Measurements from ENCODE around the gene MBIP.
A peak's percentile ranks its signal among the peaks of the same experiment; 100 is the strongest.

Gene MBIP, protein sequence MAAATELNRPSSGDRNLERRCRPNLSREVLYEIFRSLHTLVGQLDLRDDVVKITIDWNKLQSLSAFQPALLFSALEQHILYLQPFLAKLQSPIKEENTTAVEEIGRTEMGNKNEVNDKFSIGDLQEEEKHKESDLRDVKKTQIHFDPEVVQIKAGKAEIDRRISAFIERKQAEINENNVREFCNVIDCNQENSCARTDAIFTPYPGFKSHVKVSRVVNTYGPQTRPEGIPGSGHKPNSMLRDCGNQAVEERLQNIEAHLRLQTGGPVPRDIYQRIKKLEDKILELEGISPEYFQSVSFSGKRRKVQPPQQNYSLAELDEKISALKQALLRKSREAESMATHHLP

GRCh38 chr14:36320200-36320896 is at the start of gene MBIP:
TSS of gene MBIP (minus strand) at chr14:36320637. CDS start at chr14:36320588, 49 bp downstream.
- peak; percentile 90 for DNase-seq
- peaks cover 40% of the 10 kb centered on the region for H3K4me1 Mint-ChIP-seq
- H3K4me3 Mint-ChIP-seq, result peak within 1 kb of the TSS; percentile 95
- TF ChIP-seq, protein P1, sequence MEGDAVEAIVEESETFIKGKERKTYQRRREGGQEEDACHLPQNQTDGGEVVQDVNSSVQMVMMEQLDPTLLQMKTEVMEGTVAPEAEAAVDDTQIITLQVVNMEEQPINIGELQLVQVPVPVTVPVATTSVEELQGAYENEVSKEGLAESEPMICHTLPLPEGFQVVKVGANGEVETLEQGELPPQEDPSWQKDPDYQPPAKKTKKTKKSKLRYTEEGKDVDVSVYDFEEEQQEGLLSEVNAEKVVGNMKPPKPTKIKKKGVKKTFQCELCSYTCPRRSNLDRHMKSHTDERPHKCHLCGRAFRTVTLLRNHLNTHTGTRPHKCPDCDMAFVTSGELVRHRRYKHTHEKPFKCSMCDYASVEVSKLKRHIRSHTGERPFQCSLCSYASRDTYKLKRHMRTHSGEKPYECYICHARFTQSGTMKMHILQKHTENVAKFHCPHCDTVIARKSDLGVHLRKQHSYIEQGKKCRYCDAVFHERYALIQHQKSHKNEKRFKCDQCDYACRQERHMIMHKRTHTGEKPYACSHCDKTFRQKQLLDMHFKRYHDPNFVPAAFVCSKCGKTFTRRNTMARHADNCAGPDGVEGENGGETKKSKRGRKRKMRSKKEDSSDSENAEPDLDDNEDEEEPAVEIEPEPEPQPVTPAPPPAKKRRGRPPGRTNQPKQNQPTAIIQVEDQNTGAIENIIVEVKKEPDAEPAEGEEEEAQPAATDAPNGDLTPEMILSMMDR (IDR thresholded peaks at IDR 0.05), result no peak
- H3K27ac Mint-ChIP-seq, result peak within 1 kb of the TSS; percentile 96
- no peaks in the 10 kb centered on the region for H3K36me3 Mint-ChIP-seq (ENCODE audit: low read depth)
- H3K9me3 Mint-ChIP-seq, result peaks cover 9% of the 10 kb centered on the region
- peaks cover 15% of the 10 kb centered on the region for H3K27me3 Mint-ChIP-seq (ENCODE audit: low read depth, poor library complexity)

GRCh38 chr14:36367985-36368774 is 47.7 kb upstream of the MBIP start:
- peaks cover 12% of the 10 kb centered on the region for H3K27me3 Mint-ChIP-seq (ENCODE audit: low read depth, poor library complexity)
- TF ChIP-seq, protein P1 (IDR thresholded peaks at IDR 0.05), result no peak
- no peaks in the 10 kb centered on the region for H3K9me3 Mint-ChIP-seq
- no peak for DNase-seq
- H3K4me3 Mint-ChIP-seq, result no peak overlapping the region
- H3K27ac Mint-ChIP-seq, result no peak overlapping the region
- H3K4me1 Mint-ChIP-seq, result no peaks in the 10 kb centered on the region
- no peaks in the 10 kb centered on the region for H3K36me3 Mint-ChIP-seq (ENCODE audit: low read depth)

- peaks cover 6% of the 10 kb centered on the region for H3K27me3 Mint-ChIP-seq (ENCODE audit: low read depth, poor library complexity)
- H3K4me1 Mint-ChIP-seq, result no peaks in the 10 kb centered on the region
- DNase-seq, result no peak
- no peaks in the 10 kb centered on the region for H3K36me3 Mint-ChIP-seq (ENCODE audit: low read depth)
- no peaks in the 10 kb centered on the region for H3K9me3 Mint-ChIP-seq
- no peak overlapping the region for H3K27ac Mint-ChIP-seq
- no peak overlapping the region for H3K4me3 Mint-ChIP-seq
- TF ChIP-seq, protein P1 (IDR thresholded peaks at IDR 0.05), result no peak
Measured at GRCh38 chr14:36365766-36366165, 45.3 kb upstream of the MBIP start.

DNA sequence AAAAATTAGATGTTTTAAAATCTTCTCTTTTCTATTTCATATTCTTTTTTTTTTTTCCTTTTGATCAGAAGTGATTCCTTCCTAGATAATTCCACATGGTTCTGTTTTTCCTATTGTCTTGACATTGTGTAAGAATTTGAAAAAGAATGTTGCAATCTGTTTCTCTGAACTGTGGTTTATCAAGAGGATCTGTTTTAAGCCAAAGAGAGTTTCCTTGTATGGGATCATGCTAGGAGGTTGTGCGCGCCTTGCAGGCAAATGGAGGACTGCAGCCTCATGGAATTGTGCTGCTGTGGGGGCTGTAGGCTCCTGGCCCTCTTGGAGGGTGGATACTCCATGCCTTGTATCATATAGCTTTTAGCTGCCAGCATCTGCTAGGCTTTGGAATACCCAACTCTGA is 43.3 kb upstream of the MBIP start:
- Mint-ChIP-seq H3K4me1 (no peaks in the 10 kb centered on the region), H3K27ac (no peak overlapping the region), H3K9me3 (no peaks in the 10 kb centered on the region), H3K27me3 (ENCODE audit: low read depth, poor library complexity) (peaks cover 3% of the 10 kb centered on the region), H3K4me3 (no peak overlapping the region), H3K36me3 (ENCODE audit: low read depth) (no peaks in the 10 kb centered on the region)
- no peak for DNase-seq
- TF ChIP-seq, protein P1 (IDR thresholded peaks at IDR 0.05), result no peak

DNA sequence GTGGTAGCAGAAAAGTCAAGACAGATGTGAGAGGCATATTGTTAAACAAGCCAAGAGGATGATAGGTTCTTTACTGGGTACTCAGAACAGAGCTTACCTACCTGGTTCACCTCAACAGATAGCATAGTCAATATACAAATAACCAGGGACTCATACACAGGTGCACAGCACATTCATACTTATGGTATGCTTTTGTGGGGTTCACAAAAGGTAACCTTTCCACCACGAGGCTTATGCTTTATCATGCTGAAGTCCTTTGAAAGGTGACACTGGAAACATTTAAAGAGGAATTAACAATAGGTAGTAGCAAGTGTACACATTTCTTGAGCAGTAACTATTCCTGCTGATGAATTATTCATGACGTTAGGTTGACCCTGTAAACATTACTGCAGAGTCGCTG is 42.2 kb upstream of the MBIP start:
- no peak overlapping the region for H3K4me3 Mint-ChIP-seq
- H3K36me3 Mint-ChIP-seq (ENCODE audit: low read depth), result no peaks in the 10 kb centered on the region
- no peaks in the 10 kb centered on the region for H3K9me3 Mint-ChIP-seq
- no peak overlapping the region for H3K27ac Mint-ChIP-seq
- DNase-seq, result no peak
- peaks cover 3% of the 10 kb centered on the region for H3K27me3 Mint-ChIP-seq (ENCODE audit: low read depth, poor library complexity)
- TF ChIP-seq, protein P1 (IDR thresholded peaks at IDR 0.05), result no peak
- no peaks in the 10 kb centered on the region for H3K4me1 Mint-ChIP-seq

Data from nephron progenitor cell (in vitro differentiated cells).